Measurements from ENCODE around the gene CCDC149.

CCDC149 gene

DNA sequence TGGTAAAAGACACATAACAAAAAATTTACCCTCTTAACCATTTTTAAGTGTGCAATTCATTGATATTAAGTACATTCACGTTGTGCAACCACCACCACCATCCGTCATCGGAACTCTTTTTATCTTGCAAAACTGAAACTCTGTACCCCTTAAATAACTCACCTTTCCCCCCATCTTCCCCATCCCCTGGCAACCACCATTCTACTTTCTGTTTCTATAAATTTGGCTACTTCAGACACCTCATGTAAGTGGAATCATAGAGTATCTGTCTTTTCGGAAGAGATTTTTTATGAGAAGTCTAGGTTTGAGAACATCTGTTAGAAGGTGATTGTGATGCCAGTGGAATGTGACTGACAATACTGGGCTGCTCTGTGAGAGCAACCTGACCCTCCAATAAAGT lies 39.8 kb upstream of the CCDC149 start:
- TF ChIP-seq FOXP2 (optimal IDR thresholded peaks at IDR 0.05; ENCODE audit: borderline replicate concordance, extremely low read depth, extremely low read length, insufficient read depth) (no peak), SIN3A (IDR thresholded peaks at IDR 0.05; ENCODE audit: borderline replicate concordance, insufficient read depth, low read length) (no peak), TAF1 (IDR thresholded peaks at IDR 0.05; ENCODE audit: borderline replicate concordance, insufficient read depth, low read length) (no peak), POLR2AphosphoS5 (IDR thresholded peaks at IDR 0.05; ENCODE audit: low read depth, low read length) (no peak)
- TF ChIP-seq, protein P1, sequence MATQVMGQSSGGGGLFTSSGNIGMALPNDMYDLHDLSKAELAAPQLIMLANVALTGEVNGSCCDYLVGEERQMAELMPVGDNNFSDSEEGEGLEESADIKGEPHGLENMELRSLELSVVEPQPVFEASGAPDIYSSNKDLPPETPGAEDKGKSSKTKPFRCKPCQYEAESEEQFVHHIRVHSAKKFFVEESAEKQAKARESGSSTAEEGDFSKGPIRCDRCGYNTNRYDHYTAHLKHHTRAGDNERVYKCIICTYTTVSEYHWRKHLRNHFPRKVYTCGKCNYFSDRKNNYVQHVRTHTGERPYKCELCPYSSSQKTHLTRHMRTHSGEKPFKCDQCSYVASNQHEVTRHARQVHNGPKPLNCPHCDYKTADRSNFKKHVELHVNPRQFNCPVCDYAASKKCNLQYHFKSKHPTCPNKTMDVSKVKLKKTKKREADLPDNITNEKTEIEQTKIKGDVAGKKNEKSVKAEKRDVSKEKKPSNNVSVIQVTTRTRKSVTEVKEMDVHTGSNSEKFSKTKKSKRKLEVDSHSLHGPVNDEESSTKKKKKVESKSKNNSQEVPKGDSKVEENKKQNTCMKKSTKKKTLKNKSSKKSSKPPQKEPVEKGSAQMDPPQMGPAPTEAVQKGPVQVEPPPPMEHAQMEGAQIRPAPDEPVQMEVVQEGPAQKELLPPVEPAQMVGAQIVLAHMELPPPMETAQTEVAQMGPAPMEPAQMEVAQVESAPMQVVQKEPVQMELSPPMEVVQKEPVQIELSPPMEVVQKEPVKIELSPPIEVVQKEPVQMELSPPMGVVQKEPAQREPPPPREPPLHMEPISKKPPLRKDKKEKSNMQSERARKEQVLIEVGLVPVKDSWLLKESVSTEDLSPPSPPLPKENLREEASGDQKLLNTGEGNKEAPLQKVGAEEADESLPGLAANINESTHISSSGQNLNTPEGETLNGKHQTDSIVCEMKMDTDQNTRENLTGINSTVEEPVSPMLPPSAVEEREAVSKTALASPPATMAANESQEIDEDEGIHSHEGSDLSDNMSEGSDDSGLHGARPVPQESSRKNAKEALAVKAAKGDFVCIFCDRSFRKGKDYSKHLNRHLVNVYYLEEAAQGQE (IDR thresholded peaks at IDR 0.05; ENCODE audit: insufficient read depth in 1 of 2, low read depth in 2 of 2, low read length in 2 of 2), result no peak

DNA sequence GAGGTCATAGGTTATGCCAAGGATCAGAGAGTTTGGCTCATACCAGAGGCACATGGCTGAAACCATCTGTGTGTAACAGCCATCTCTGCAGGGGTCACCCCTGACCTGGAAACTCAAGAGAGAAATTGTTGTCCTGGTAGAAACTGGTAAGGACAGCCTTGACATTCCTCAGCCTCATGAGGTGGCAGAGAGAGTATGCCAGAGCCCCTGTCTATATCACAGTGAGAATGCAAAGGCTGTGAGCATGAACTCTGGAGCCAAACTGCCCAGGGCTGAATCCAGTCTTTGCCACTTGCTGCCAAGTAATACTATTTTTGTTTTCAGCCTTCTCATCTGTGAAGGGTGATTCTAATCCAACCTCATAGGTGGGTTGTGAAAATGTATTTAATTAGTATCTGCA lies 37.1 kb upstream of the CCDC149 start:
- no peak for TF ChIP-seq POLR2AphosphoS5 (IDR thresholded peaks at IDR 0.05; ENCODE audit: low read depth, low read length)

DNA sequence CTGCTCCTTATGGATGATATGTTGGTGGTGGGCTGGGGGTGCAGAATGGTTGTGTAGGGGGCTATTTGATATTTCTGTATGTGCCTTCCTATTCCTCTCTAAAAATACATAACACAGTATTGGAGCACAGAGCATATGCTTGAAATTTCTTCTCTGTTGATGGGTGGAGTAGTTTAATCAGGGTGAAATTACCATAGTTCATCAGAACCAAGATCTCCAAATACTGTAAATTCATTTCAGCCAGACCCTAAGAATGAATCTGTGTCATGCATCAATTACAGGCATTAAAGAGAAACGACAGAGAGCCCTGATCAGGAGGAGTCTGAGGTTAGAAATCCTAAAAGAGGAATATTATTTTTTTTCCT lies 25.1 kb upstream of the CCDC149 start:
- no peak for TF ChIP-seq TAF1 (IDR thresholded peaks at IDR 0.05; ENCODE audit: borderline replicate concordance, insufficient read depth, low read length)
- no peak for TF ChIP-seq POLR2AphosphoS5 (IDR thresholded peaks at IDR 0.05; ENCODE audit: low read depth, low read length)
- TF ChIP-seq, protein P1 (IDR thresholded peaks at IDR 0.05; ENCODE audit: insufficient read depth in 1 of 2, low read depth in 2 of 2, low read length in 2 of 2), result no peak
- TF ChIP-seq FOXP2 (optimal IDR thresholded peaks at IDR 0.05; ENCODE audit: borderline replicate concordance, extremely low read depth, extremely low read length, insufficient read depth), result no peak
- TF ChIP-seq SIN3A (IDR thresholded peaks at IDR 0.05; ENCODE audit: borderline replicate concordance, insufficient read depth, low read length), result no peak

DNA sequence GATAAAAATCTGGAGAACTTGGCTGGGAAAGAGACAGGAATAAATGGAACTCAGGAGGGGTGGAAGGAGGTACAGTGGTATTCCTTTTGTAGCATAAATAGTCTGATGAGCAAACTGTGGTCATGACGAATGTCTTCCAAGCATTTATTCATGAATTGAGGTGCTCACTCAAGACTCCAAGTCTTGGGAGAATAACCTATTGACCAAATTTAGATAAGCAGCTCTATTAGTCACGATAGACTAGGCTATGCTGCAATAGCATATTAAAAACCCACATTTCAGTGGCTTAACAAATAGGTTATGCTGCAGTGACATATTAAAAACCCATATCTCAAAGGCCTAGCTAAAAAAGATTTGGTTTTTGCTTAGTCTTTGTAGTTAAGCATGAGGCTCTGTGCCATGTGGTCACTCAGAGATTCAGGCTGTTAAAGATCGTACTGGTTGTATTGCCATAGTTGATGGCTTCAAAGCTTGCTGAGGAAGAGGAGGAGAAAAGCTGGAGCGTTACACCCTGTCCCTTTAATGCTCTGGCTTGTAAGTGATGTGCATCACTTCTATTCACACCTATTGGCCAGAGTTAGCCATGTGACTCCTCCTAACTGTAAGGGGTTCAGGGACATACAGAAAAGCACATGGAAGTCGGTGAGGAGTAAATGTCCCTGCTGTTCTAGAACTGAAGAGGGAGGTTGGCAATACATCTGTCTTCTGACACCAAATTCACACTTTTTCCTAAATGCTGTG lies 24.5 kb upstream of the CCDC149 start:
- TF ChIP-seq SIN3A (IDR thresholded peaks at IDR 0.05; ENCODE audit: borderline replicate concordance, insufficient read depth, low read length), result no peak
- no peak for TF ChIP-seq TAF1 (IDR thresholded peaks at IDR 0.05; ENCODE audit: borderline replicate concordance, insufficient read depth, low read length)
- no peak for TF ChIP-seq FOXP2 (optimal IDR thresholded peaks at IDR 0.05; ENCODE audit: borderline replicate concordance, extremely low read depth, extremely low read length, insufficient read depth)
- no peak for TF ChIP-seq POLR2AphosphoS5 (IDR thresholded peaks at IDR 0.05; ENCODE audit: low read depth, low read length)
- TF ChIP-seq, protein P1 (IDR thresholded peaks at IDR 0.05; ENCODE audit: insufficient read depth in 1 of 2, low read depth in 2 of 2, low read length in 2 of 2), result no peak

DNA sequence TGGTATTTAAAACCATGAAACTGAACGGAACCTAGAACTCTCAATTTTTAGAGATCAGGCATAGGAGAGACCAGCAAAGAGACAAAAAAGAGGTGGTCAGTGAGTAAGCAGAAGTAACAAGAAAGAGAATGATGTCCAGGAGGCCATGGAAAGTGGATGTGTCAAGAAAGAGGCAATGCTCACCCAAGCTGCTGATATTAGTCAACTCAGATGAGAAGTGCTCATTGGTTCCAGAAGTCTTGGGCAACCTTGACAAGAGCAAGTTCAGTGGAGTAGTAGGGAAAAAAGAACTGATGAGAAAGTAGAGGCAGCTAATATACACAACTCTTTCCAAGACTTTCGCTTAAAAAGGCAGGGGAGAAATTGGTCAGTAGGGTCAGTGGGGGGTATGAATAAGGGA lies 23.0 kb upstream of the CCDC149 start:
- TF ChIP-seq SIN3A (IDR thresholded peaks at IDR 0.05; ENCODE audit: borderline replicate concordance, insufficient read depth, low read length) (no peak), FOXP2 (optimal IDR thresholded peaks at IDR 0.05; ENCODE audit: borderline replicate concordance, extremely low read depth, extremely low read length, insufficient read depth) (no peak), POLR2AphosphoS5 (IDR thresholded peaks at IDR 0.05; ENCODE audit: low read depth, low read length) (no peak), TAF1 (IDR thresholded peaks at IDR 0.05; ENCODE audit: borderline replicate concordance, insufficient read depth, low read length) (no peak)
- TF ChIP-seq, protein P1 (IDR thresholded peaks at IDR 0.05; ENCODE audit: insufficient read depth in 1 of 2, low read depth in 2 of 2, low read length in 2 of 2), result no peak
